ENCODE measurements around the gene XRCC5. TPM values are rescaled to one million over a fixed set of nuclear protein-coding genes. Genes with fewer than 3 reads are reported as not detected.
A peak's percentile ranks its signal among the peaks of the same experiment; 100 is the strongest.

The XRCC5 gene
- total RNA-seq, 4 donors from 2014 or later: 131 to 157 (median 141) TPM

DNA sequence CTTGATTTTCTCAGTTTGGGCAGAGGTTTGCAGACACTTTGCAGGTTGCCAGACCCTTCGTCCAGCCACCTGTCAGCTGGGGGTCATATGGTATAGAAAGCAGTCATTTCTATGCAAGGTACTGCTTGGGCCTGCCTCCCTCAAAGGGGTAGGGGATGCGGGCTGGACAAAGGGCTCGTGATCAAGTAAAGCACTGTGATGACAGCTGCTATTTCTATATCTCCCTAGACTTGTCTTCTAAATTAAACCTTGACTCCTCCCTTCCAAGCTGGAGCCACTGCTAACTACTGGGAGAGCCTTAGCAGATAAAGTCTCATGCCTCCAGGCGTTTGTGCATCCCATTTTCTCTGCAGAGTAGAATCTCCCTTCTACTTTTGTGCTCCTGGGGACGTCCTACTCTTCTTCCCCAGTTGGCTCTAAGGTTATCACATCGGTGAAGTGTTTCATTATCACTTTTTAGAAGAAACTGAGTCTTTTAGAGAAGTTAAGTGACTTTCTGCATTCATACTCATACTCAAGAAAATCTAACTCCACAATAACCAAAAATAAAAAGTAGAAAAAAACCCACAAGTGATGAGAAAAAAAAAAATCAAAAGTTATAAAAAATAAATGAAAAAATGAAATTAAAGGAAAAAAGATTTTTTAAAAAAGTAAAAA lies 710 bp upstream of the XRCC5 start:
- Histone ChIP-seq H3K4me1 (peaks cover 16 to 22% of the 10 kb centered on the region in 2 donors), H3K27ac (peak overlapping the region; percentile 67 to 94 (median 90)), H3K36me3 (peaks cover 0 to 27% of the 10 kb centered on the region in 2 donors), H3K27me3 (peaks cover 0 to 6% (median 2%) of the 10 kb centered on the region in 3 donors), H3K4me3 (peak overlapping the region; percentile 32 to 94 (median 64)), H3K9me3 (no peaks in the 10 kb centered on the region)
- TF ChIP-seq POLR2A (IDR thresholded peaks at IDR 0.05): no peak
- TF ChIP-seq, protein P1, sequence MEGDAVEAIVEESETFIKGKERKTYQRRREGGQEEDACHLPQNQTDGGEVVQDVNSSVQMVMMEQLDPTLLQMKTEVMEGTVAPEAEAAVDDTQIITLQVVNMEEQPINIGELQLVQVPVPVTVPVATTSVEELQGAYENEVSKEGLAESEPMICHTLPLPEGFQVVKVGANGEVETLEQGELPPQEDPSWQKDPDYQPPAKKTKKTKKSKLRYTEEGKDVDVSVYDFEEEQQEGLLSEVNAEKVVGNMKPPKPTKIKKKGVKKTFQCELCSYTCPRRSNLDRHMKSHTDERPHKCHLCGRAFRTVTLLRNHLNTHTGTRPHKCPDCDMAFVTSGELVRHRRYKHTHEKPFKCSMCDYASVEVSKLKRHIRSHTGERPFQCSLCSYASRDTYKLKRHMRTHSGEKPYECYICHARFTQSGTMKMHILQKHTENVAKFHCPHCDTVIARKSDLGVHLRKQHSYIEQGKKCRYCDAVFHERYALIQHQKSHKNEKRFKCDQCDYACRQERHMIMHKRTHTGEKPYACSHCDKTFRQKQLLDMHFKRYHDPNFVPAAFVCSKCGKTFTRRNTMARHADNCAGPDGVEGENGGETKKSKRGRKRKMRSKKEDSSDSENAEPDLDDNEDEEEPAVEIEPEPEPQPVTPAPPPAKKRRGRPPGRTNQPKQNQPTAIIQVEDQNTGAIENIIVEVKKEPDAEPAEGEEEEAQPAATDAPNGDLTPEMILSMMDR (IDR thresholded peaks at IDR 0.05 in 4 of 5, conservative IDR thresholded peaks at IDR 0.05 in 1 of 5): no peak
- DNase-seq (no peak), ATAC-seq (no peak)
- intact Hi-C loops (cut with DNase I; ENCODE audit: low total_unique reads) (no loop called here), in situ Hi-C loops (cut with MboI; ENCODE audit: low sequenced_read_pairs in 4 of 4) (loop anchor here in 3 of 4 donors (25.0 kb wide), 1 partner anchor 304 kb away; the partner anchor contains the start of gene SMARCAL1 (in 3 of the 3))

DNA sequence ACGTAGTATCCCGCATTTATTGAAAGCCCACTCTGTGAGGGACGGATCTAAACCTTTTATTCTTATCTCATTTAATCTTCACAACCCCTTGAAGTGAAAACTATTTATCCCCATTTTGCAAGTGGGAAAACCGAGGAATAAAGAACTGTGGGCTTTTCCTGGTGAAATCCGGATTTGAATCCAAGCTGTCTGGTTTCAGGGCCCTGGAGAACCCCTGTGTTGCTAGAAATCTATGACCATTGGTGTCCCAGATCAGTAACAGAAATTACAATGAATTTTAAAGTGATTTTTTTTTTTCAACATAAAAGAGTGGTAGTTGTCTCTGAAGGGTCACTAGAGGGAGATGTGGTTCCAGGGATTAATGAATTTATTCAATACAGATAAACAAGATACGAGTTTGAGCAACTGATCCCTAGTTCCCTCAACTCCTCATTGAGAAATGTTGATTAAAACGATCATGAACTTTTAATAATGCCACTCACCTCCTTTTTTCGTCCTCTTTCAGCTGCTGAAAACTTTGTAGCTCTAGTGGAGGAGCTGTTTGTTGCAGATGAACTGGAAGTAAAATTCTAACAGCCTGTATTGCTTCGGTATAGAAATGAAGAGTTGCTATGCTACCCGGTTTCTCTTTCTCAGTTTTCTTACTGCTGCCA lies 940 bp downstream of the XRCC5 start:
- TF ChIP-seq POLR2A (IDR thresholded peaks at IDR 0.05): no peak
- TF ChIP-seq, protein P1 (IDR thresholded peaks at IDR 0.05 in 4 of 5, conservative IDR thresholded peaks at IDR 0.05 in 1 of 5): peak in 4 of 5 experiments; percentile 0 to 23 (median 11)
- in situ Hi-C loops (cut with MboI; ENCODE audit: low sequenced_read_pairs in 4 of 4) (loop anchor here (10.0 to 25.0 kb wide), 2 partner anchors 302 to 305 kb away; partner anchors contain the start of gene SMARCAL1 (in 4 of the 4)), intact Hi-C loops (cut with DNase I; ENCODE audit: low total_unique reads) (no loop called here)
- Histone ChIP-seq H3K27ac (peak overlapping the region; percentile 86 to 94 (median 90)), H3K4me3 (peak overlapping the region; percentile 78 to 94 (median 88)), H3K9me3 (no peaks in the 10 kb centered on the region), H3K4me1 (peaks cover 21 to 30% of the 10 kb centered on the region in 2 donors), H3K36me3 (peaks cover 0 to 36% of the 10 kb centered on the region in 2 donors), H3K27me3 (peaks cover 0 to 6% (median 0%) of the 10 kb centered on the region in 3 donors)
- no peak for ATAC-seq
- no peak for DNase-seq

DNA sequence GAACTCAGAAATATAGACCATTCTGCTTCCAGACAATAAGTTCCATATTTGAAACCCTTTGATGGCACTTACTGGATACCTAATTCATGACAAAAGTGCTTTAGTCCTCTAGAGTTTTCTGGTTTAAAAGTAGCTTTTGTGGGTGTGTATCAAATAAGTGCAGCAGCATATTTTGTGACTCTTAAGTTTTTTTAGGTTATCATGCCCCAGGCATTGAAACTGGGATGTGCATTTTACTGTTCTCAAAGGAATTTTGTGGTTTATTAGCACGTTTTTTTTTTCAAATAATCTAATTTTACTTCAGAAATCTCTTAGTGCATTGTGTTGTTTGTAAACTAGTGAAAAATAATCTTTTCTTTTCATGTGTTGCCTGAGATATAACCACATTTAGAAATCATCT lies 1.5 kb downstream of the XRCC5 start:
- intact Hi-C loops (cut with DNase I; ENCODE audit: low total_unique reads): no loop called here
- H3K4me1 ChIP-seq: peaks cover 25 to 35% of the 10 kb centered on the region in 2 donors
- peaks cover 0 to 36% of the 10 kb centered on the region in 2 donors for H3K36me3 ChIP-seq
- DNase-seq (no peak), ATAC-seq (no peak)
- H3K4me3 ChIP-seq: peak overlapping the region in 2 of 4 donors; percentile 94
- in situ Hi-C loops (cut with MboI; ENCODE audit: low sequenced_read_pairs in 4 of 4): loop anchor here (10.0 to 25.0 kb wide), 2 partner anchors 302 to 304 kb away; partner anchors contain the start of gene SMARCAL1 (in 4 of the 4)
- H3K27ac ChIP-seq: peak overlapping the region in 2 of 4 donors; percentile 89 to 94
- no peak for TF ChIP-seq POLR2A (IDR thresholded peaks at IDR 0.05)
- TF ChIP-seq, protein P1 (IDR thresholded peaks at IDR 0.05 in 4 of 5, conservative IDR thresholded peaks at IDR 0.05 in 1 of 5): no peak
- H3K27me3 ChIP-seq: peaks cover 0 to 6% (median 0%) of the 10 kb centered on the region in 3 donors
- no peaks in the 10 kb centered on the region for H3K9me3 ChIP-seq

DNA sequence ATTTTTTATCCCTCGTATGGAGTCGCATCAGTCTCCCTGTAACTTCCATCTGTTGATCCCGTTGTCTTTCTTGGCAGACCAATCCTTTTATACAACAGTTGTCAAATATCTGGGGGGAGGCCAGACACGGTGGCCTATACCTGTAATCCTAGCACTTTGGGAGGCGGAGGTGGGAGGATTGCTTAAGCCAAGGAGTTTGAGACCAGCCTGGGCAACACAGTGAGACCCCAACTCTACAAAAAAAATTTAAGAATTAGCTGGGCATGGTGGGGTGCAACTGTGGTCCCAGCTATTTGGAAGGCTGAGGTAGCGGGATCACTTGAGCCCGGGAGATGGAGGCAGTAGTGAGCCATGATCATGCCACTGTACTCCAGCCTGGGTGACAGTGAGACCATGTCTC lies 2.0 kb downstream of the XRCC5 start:
- Histone ChIP-seq H3K27ac (no peak overlapping the region), H3K36me3 (peaks cover 0 to 36% of the 10 kb centered on the region in 2 donors), H3K9me3 (no peaks in the 10 kb centered on the region), H3K27me3 (peaks cover 0 to 6% (median 0%) of the 10 kb centered on the region in 3 donors), H3K4me3 (no peak overlapping the region), H3K4me1 (peaks cover 27 to 39% of the 10 kb centered on the region in 2 donors)
- in situ Hi-C loops (cut with MboI; ENCODE audit: low sequenced_read_pairs in 4 of 4) (loop anchor here (10.0 to 25.0 kb wide), 2 partner anchors 301 to 304 kb away; partner anchors contain the start of gene SMARCAL1 (in 4 of the 4)), intact Hi-C loops (cut with DNase I; ENCODE audit: low total_unique reads) (no loop called here)
- no peak for ATAC-seq
- TF ChIP-seq, protein P1 (IDR thresholded peaks at IDR 0.05 in 4 of 5, conservative IDR thresholded peaks at IDR 0.05 in 1 of 5): no peak
- no peak for TF ChIP-seq POLR2A (IDR thresholded peaks at IDR 0.05)
- DNase-seq: no peak
